Hepatocyte (in vitro differentiated cells): Measurements from ENCODE around the gene PRKAR1A. TPM values are rescaled to one million over a fixed set of nuclear protein-coding genes. Genes with fewer than 3 reads are reported as not detected.

Experiments used
- DNase-seq: peaks from one replicate; pipeline ENCODE4 v3.0.0-alpha.2; 2016; ENCODE audit warnings: low spot score
- H2AFZ ChIP-seq: fragments of 200-600 bp; sonication (generic); 2 replicates; pipeline ENCODE4 v1.6.0; 2016; ENCODE audit warnings: antibody characterized with exemption, mild to moderate bottlenecking
- H3K27ac ChIP-seq: fragments of 200-600 bp; sonication (generic); 2 replicates; pipeline ENCODE4 v1.5.1; 2016; ENCODE audit warnings: mild to moderate bottlenecking
- H3K27me3 ChIP-seq: fragments of 200-600 bp; sonication (generic); 2 replicates; pipeline ENCODE4 v1.6.1; 2016
- H3K36me3 ChIP-seq: fragments of 200-600 bp; sonication (generic); replicated peaks from 2 replicates; pipeline ENCODE4 v1.5.1; 2016; ENCODE audit warnings: low read depth; ENCODE audit not compliant: insufficient read depth
- H3K4me1 ChIP-seq: fragments of 200-600 bp; sonication (generic); 2 replicates; pipeline ENCODE4 v1.5.1; 2016; ENCODE audit warnings: mild to moderate bottlenecking, moderate library complexity; ENCODE audit not compliant: insufficient read depth
- H3K4me2 ChIP-seq: fragments of 200-600 bp; sonication (generic); 2 replicates; pipeline ENCODE4 v1.6.0; 2016
- H3K4me3 ChIP-seq: fragments of 200-600 bp; sonication (generic); 2 replicates; pipeline ENCODE4 v1.5.1; 2016; ENCODE audit warnings: mild to moderate bottlenecking
- H3K79me2 ChIP-seq: fragments of 200-600 bp; sonication (generic); 2 replicates; pipeline ENCODE4 v1.6.0; 2017; ENCODE audit warnings: mild to moderate bottlenecking
- H3K9me2 ChIP-seq: fragments of 200-600 bp; sonication (generic); replicated peaks from 2 replicates; pipeline ENCODE4 v1.6.0; 2017; ENCODE audit warnings: mild to moderate bottlenecking; ENCODE audit not compliant: insufficient read depth
- H3K9me3 ChIP-seq: fragments of 200-600 bp; sonication (generic); 2 replicates; pipeline ENCODE4 v1.5.1; 2016; ENCODE audit warnings: low read depth, mild to moderate bottlenecking
- H4K20me1 ChIP-seq: fragments of 200-600 bp; sonication (generic); 2 replicates; pipeline ENCODE4 v1.6.0; 2016; ENCODE audit warnings: mild to moderate bottlenecking; ENCODE audit not compliant: insufficient read depth, poor library complexity, severe bottlenecking
- CTCF ChIP-seq: fragments of 200-600 bp; sonication (generic); IDR thresholded peaks from 2 replicates; pipeline ENCODE4 v1.5.1; 2016; ENCODE audit warnings: antibody characterized with exemption, mild to moderate bottlenecking; ENCODE audit not compliant: poor library complexity
- EZH2 ChIP-seq: fragments of 200-600 bp; sonication (generic); IDR thresholded peaks from 2 replicates; pipeline ENCODE4 v1.6.1; 2016; ENCODE audit warnings: antibody characterized with exemption, mild to moderate bottlenecking, borderline replicate concordance
- EZH2phosphoT487 ChIP-seq: fragments of 200-600 bp; sonication (generic); IDR thresholded peaks from one replicate; pipeline ENCODE4 v1.6.1; 2018; ENCODE audit warnings: antibody characterized with exemption, mild to moderate bottlenecking, low read depth, moderate library complexity; ENCODE audit not compliant: unreplicated experiment, severe bottlenecking
- WGBS: methylation state at CpG from one replicate; pipeline ENCODE4 v1.1.6; 2016; ENCODE audit warnings: low lambda C conversion rate; ENCODE audit errors: missing lambda C conversion rate; 5-methylcytosine and 5-hydroxymethylcytosine counted together
- polyA plus RNA-seq: library from polyadenylated mRNA; unstranded; fragments of >200 nt; fragmentation: Nextera tagmentation; extraction: Ambion mirVana; gene quantifications from 2 replicates; pipeline ENCODE4 v1.2.1, GENCODE V29; 2016
- total RNA-seq: library from RNA; depleted of rRNA; stranded (reverse); fragments of >200 nt; gene quantifications from 2 replicates; pipeline ENCODE4 v1.2.3, GENCODE V29; 2014

The PRKAR1A gene
- total and polyA plus RNA-seq, 2 experiments from 2014 or later, result 182 to 253 TPM

- peak; percentile 63 for DNase-seq
- peaks cover 19% of the 10 kb centered on the region for H3K4me1 ChIP-seq
- H3K4me2 ChIP-seq, result peak overlapping the region; percentile 99
- H3K9me2 ChIP-seq, result no peaks in the 10 kb centered on the region
- 38% methylated on average over 4 of the region's 4 CpGs for WGBS
- peak overlapping the region; percentile 87 for H3K27ac ChIP-seq
- H3K9me3 ChIP-seq, result no peaks in the 10 kb centered on the region
- H2AFZ ChIP-seq, result no peak overlapping the region
- peaks cover 9% of the 10 kb centered on the region for H3K79me2 ChIP-seq
- TF ChIP-seq EZH2phosphoT487 (no peak), EZH2 (no peak), CTCF (no peak)
- peaks cover 6% of the 10 kb centered on the region for H3K27me3 ChIP-seq
- no peaks in the 10 kb centered on the region for H3K36me3 ChIP-seq
- H4K20me1 ChIP-seq, result no peaks in the 10 kb centered on the region
- H3K4me3 ChIP-seq, result peak overlapping the region; percentile 93
These were observed 86.9 kb downstream of the PRKAR1A start for GRCh38 chr17:68599091-68599490.

- no peaks in the 10 kb centered on the region for H3K36me3 ChIP-seq
- H3K4me1 ChIP-seq, result peaks cover 19% of the 10 kb centered on the region
- peak overlapping the region; percentile 87 for H3K27ac ChIP-seq
- no peaks in the 10 kb centered on the region for H4K20me1 ChIP-seq
- peak overlapping the region; percentile 84 for H2AFZ ChIP-seq
- peaks cover 9% of the 10 kb centered on the region for H3K79me2 ChIP-seq
- H3K9me2 ChIP-seq, result no peaks in the 10 kb centered on the region
- H3K27me3 ChIP-seq, result peaks cover 6% of the 10 kb centered on the region
- 11% methylated on average over 18 of the region's 18 CpGs for WGBS
- DNase-seq, result no peak
- H3K4me2 ChIP-seq, result peak overlapping the region; percentile 99
- TF ChIP-seq EZH2 (no peak), CTCF (no peak), EZH2phosphoT487 (no peak)
- no peaks in the 10 kb centered on the region for H3K9me3 ChIP-seq
- H3K4me3 ChIP-seq, result peak overlapping the region; percentile 93
These were observed 87.4 kb downstream of the PRKAR1A start for GRCh38 chr17:68599552-68600066.

- WGBS, result 1% methylated on average over 62 of the region's 88 CpGs
- peak overlapping the region; percentile 99 for H3K4me2 ChIP-seq
- peaks cover 8% of the 10 kb centered on the region for H3K79me2 ChIP-seq
- H3K27me3 ChIP-seq, result peaks cover 6% of the 10 kb centered on the region
- peak overlapping the region; percentile 87 for H3K27ac ChIP-seq
- DNase-seq, result peak; percentile 77
- H3K4me1 ChIP-seq, result peaks cover 17% of the 10 kb centered on the region
- TF ChIP-seq EZH2 (no peak), CTCF (peak; percentile 50), EZH2phosphoT487 (no peak)
- no peaks in the 10 kb centered on the region for H3K36me3 ChIP-seq
- H3K9me2 ChIP-seq, result no peaks in the 10 kb centered on the region
- H2AFZ ChIP-seq, result peak overlapping the region; percentile 84
- no peaks in the 10 kb centered on the region for H3K9me3 ChIP-seq
- no peaks in the 10 kb centered on the region for H4K20me1 ChIP-seq
- peak overlapping the region; percentile 93 for H3K4me3 ChIP-seq
These were observed 88.1 kb downstream of the PRKAR1A start for GRCh38 chr17:68600067-68600930.

Other genes with a start within 250 kb of the PRKAR1A start
- gene SLC16A6, start 221.3 kb upstream of the PRKAR1A start, total RNA-seq, result 0.44 TPM in 1 of 2 replicates, not detected in the other
- gene SLC16A6, start 221.3 kb upstream of the PRKAR1A start, polyA plus RNA-seq, result 0.06 and 0.17 TPM in 2 replicates
- 1.3 and 3.5 TPM in 2 replicates for gene ARSG, start 220.9 kb upstream of the PRKAR1A start, total RNA-seq
- gene ARSG, start 220.9 kb upstream of the PRKAR1A start, polyA plus RNA-seq, result 1.2 and 1.4 TPM in 2 replicates
- 67.4 and 84.0 TPM in 2 replicates for gene WIPI1, start 54.9 kb upstream of the PRKAR1A start, total RNA-seq
- gene WIPI1, start 54.9 kb upstream of the PRKAR1A start, polyA plus RNA-seq, result 79.6 and 91.3 TPM in 2 replicates
- gene FAM20A, start 88.9 kb downstream of the PRKAR1A start, total RNA-seq, result 19.9 and 21.5 TPM in 2 replicates
- 39.7 and 41.1 TPM in 2 replicates for gene FAM20A, start 88.9 kb downstream of the PRKAR1A start, polyA plus RNA-seq